HFFc6 (cell line): ENCODE measurements around the gene FRAS1. TPM values are rescaled to one million over a fixed set of nuclear protein-coding genes. Genes with fewer than 3 reads are reported as not detected.

Experiments
- DNase-seq: peaks from one replicate; pipeline ENCODE4 v3.0.0-alpha.2; 2018
- H3K27ac Mint-ChIP-seq: 2 replicates; pipeline ENCODE4 v1.8.0; 2020; ENCODE audit warnings: mild to moderate bottlenecking, mixed read lengths
- H3K27me3 Mint-ChIP-seq: 2 replicates; pipeline ENCODE4 v1.8.0; 2021; ENCODE audit warnings: mild to moderate bottlenecking, moderate library complexity, mixed read lengths; ENCODE audit not compliant: insufficient read depth
- H3K36me3 Mint-ChIP-seq: 2 replicates; pipeline ENCODE4 v1.8.0; 2021; ENCODE audit warnings: low read depth, mixed read lengths
- H3K4me1 Mint-ChIP-seq: 2 replicates; pipeline ENCODE4 v1.8.0; 2020; ENCODE audit warnings: low read depth, mixed read lengths
- H3K4me3 Mint-ChIP-seq: 2 replicates; pipeline ENCODE4 v1.8.0; 2020; ENCODE audit warnings: mild to moderate bottlenecking, moderate library complexity, mixed read lengths
- H3K9me3 Mint-ChIP-seq: 2 replicates; pipeline ENCODE4 v1.8.0; 2020; ENCODE audit warnings: mild to moderate bottlenecking, mixed read lengths
- CTCF ChIP-seq: fragments of 200-600 bp; sonication (generic); IDR thresholded peaks from 2 replicates; pipeline ENCODE4 v1.5.0; 2021; ENCODE audit warnings: antibody characterized with exemption, mild to moderate bottlenecking
- total RNA-seq, 6 experiments: library from RNA; stranded (reverse); fragmentation: NEBNext Ultra II Directional; extraction: Animal tissue kit (Norgen Biotek cat#: 25700); gene quantifications; 2 replicates in 1 of 6; 3 replicates in 5 of 6; pipeline ENCODE4 v1.2.3, GENCODE V29; 2021

FRAS1 gene
- total RNA-seq, 6 experiments from 2014 or later: 1.7 to 11.0 (median 2.3) TPM

- no peaks in the 10 kb centered on the region for H3K36me3 Mint-ChIP-seq
- no peaks in the 10 kb centered on the region for H3K4me1 Mint-ChIP-seq
- peaks cover 3% of the 10 kb centered on the region; the same call in 1 of the 2 replicates for H3K27me3 Mint-ChIP-seq
- no peak overlapping the region for H3K4me3 Mint-ChIP-seq
- DNase-seq: no peak
- no peak for TF ChIP-seq CTCF
- H3K27ac Mint-ChIP-seq: no peak overlapping the region
- H3K9me3 Mint-ChIP-seq: no peaks in the 10 kb centered on the region
Observed at GRCh38 chr4:78031417-78031950, 25.6 kb upstream of the FRAS1 start.

GRCh38 chr4:78032446-78032845, 24.7 kb upstream of the FRAS1 start:
- TF ChIP-seq CTCF: no peak
- DNase-seq: no peak
- no peaks in the 10 kb centered on the region for H3K9me3 Mint-ChIP-seq
- peaks cover 3% of the 10 kb centered on the region; the same call in 1 of the 2 replicates for H3K27me3 Mint-ChIP-seq
- no peaks in the 10 kb centered on the region for H3K4me1 Mint-ChIP-seq
- no peaks in the 10 kb centered on the region for H3K36me3 Mint-ChIP-seq
- H3K27ac Mint-ChIP-seq: no peak overlapping the region
- H3K4me3 Mint-ChIP-seq: no peak overlapping the region

GRCh38 chr4:78032929-78033328, 24.2 kb upstream of the FRAS1 start:
- Mint-ChIP-seq H3K27me3 (peaks cover 1% of the 10 kb centered on the region; the same call in 1 of the 2 replicates), H3K4me3 (no peak overlapping the region), H3K9me3 (no peaks in the 10 kb centered on the region), H3K4me1 (no peaks in the 10 kb centered on the region), H3K27ac (no peak overlapping the region), H3K36me3 (no peaks in the 10 kb centered on the region)
- no peak for TF ChIP-seq CTCF
- no peak for DNase-seq

- H3K4me3 Mint-ChIP-seq: no peak overlapping the region
- no peaks in the 10 kb centered on the region for H3K9me3 Mint-ChIP-seq
- H3K4me1 Mint-ChIP-seq: no peaks in the 10 kb centered on the region
- TF ChIP-seq CTCF: no peak
- no peak for DNase-seq
- no peaks in the 10 kb centered on the region for H3K36me3 Mint-ChIP-seq
- H3K27me3 Mint-ChIP-seq: peaks cover 1% of the 10 kb centered on the region; the same call in 1 of the 2 replicates
- no peak overlapping the region for H3K27ac Mint-ChIP-seq
Observed at GRCh38 chr4:78033861-78034260, 23.3 kb upstream of the FRAS1 start.

GRCh38 chr4:78038704-78039103, 18.4 kb upstream of the FRAS1 start:
- no peak for TF ChIP-seq CTCF
- no peak overlapping the region for H3K4me3 Mint-ChIP-seq
- no peak overlapping the region for H3K27ac Mint-ChIP-seq
- no peak for DNase-seq
- H3K36me3 Mint-ChIP-seq: no peaks in the 10 kb centered on the region; the same call in 1 of the 2 replicates
- peaks cover 7% of the 10 kb centered on the region; the same call in 1 of the 2 replicates for H3K9me3 Mint-ChIP-seq
- H3K27me3 Mint-ChIP-seq: peaks cover 1% of the 10 kb centered on the region
- no peaks in the 10 kb centered on the region for H3K4me1 Mint-ChIP-seq
